NT2/D1 (cell line): ENCODE measurements around the gene COL6A2.

ENCODE experiments used
- SUZ12 ChIP-seq: IDR thresholded peaks from 2 replicates; pipeline ENCODE4 v1.6.1; 2011; ENCODE audit not compliant: insufficient read length, insufficient read depth; ENCODE audit errors: extremely low read depth
- YY1 ChIP-seq: IDR thresholded peaks from 2 replicates; pipeline ENCODE4 v1.6.1; 2011; ENCODE audit not compliant: insufficient read length, insufficient read depth
- ZNF274 ChIP-seq: IDR thresholded peaks from 2 replicates; pipeline ENCODE4 v1.6.1; 2011; ENCODE audit warnings: mild to moderate bottlenecking, low read depth, low read length

DNA sequence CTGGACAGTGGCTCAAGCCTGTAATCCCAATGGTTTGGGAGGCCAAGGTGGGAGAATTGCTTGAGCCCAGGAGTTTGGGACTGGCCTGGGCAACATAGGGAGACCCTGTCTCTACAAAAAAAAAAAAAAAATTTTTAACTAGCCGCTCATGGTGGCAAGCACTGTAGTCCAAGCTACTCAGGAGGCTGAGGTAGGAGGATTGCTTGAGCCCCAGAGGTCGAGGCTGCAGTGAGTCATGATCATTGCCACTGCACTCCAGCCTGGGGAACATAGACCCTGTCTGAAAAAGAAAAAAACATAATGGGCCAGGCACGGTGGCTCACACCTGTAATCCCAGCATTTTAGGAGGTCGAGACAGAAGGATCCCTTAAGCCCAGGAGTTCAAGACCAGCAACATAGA, 81.0 kb downstream of the COL6A2 start:
- TF ChIP-seq ZNF274: no peak
- no peak for TF ChIP-seq YY1
- TF ChIP-seq SUZ12: no peak
